Activated CD8-positive, alpha-beta memory T cell treated with anti-CD3 and anti-CD28 coated beads, Interleukin-2, amount 50 U/mL, for 4 hours (primary cell): Measurements from ENCODE around the gene MYRF.
A peak's percentile ranks its signal among the peaks of the same experiment; 100 is the strongest.

Source experiments
- DNase-seq: peaks from one replicate; pipeline ENCODE4 v3.0.0-alpha.2; 2020

MYRF gene

GRCh38 chr11:61742391-61742790, 10.0 kb upstream of the MYRF start:
- no peak for DNase-seq

- no peak for DNase-seq
Measured at GRCh38 chr11:61743486-61744095, 8.8 kb upstream of the MYRF start.

- no peak for DNase-seq
Measured at GRCh38 chr11:61744181-61744580, 8.3 kb upstream of the MYRF start.

- no peak for DNase-seq
Measured at GRCh38 chr11:61744609-61745156, 7.8 kb upstream of the MYRF start.

- DNase-seq = no peak
Measured at GRCh38 chr11:61745781-61746441, 6.5 kb upstream of the MYRF start.

GRCh38 chr11:61746442-61747191, 5.8 kb upstream of the MYRF start:
- no peak for DNase-seq

GRCh38 chr11:61747192-61747966, 5.1 kb upstream of the MYRF start:
- peak; percentile 35 for DNase-seq

GRCh38 chr11:61747967-61748285, 4.5 kb upstream of the MYRF start:
- DNase-seq = no peak

GRCh38 chr11:61749591-61750217, 2.7 kb upstream of the MYRF start:
- no peak for DNase-seq

- DNase-seq = no peak
Measured at GRCh38 chr11:61750631-61751273, 1.7 kb upstream of the MYRF start.

- no peak for DNase-seq
Measured at GRCh38 chr11:61751384-61751783, 1.1 kb upstream of the MYRF start.

GRCh38 chr11:61752925-61753521, 587 bp downstream of the MYRF start:
- DNase-seq = no peak

- no peak for DNase-seq
Measured at GRCh38 chr11:61753672-61754071, 1.2 kb downstream of the MYRF start.

GRCh38 chr11:61754534-61755482, 2.4 kb downstream of the MYRF start:
- no peak for DNase-seq

GRCh38 chr11:61756147-61756451, 3.7 kb downstream of the MYRF start:
- no peak for DNase-seq

- peak; percentile 38 for DNase-seq
Measured at GRCh38 chr11:61756452-61757212, 4.2 kb downstream of the MYRF start.

GRCh38 chr11:61757213-61757862, 4.9 kb downstream of the MYRF start:
- DNase-seq = no peak

- DNase-seq = no peak
Measured at GRCh38 chr11:61760946-61761345, 8.5 kb downstream of the MYRF start.

- DNase-seq = no peak
Measured at GRCh38 chr11:61761440-61762222, 9.2 kb downstream of the MYRF start.
